Measurements from ENCODE around the gene SMAP2. TPM values are rescaled to one million over a fixed set of nuclear protein-coding genes. Genes with fewer than 3 reads are reported as not detected.
"Not testable (repeated sequence)": the region's sequence is repeated elsewhere in the genome, so short reads cannot be mapped to it uniquely, and the experiment has no call there.

SMAP2 gene
- total RNA-seq, 1 donor from 2014 or later, result 39.5 TPM

DNA sequence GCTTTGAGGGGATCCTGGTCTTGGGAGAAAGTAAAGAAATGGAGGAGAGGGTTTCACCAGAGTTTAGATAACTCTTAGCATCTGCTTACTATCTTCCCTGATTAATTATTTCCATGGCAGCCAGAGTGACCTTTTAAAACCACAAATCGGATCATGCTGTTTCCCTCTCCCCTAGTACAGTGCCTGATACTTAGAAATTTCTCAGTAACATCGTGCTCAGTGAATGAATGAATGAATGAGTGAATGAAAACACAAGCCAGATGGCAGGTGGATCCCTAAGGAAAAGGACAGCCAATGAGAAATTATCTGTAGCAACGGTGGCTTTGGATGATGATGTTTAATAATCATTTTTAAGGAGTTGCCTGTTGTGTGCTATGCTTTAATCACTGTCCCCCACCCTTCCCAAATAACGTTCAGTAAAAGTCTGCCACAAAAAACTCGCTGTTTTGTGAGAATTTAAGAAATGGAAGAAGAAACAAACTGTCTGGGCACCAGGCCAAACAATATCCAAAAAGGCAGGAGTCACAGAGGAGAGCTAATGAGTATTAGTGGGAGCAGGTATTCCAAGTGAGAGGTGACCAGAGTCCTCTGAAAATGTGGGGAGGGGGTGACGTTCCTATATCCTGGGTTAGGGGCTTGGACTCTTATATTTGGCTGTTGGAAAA is 737 bp upstream of the SMAP2 start:
- no peak for DNase-seq (ENCODE audit: low spot score)

DNA sequence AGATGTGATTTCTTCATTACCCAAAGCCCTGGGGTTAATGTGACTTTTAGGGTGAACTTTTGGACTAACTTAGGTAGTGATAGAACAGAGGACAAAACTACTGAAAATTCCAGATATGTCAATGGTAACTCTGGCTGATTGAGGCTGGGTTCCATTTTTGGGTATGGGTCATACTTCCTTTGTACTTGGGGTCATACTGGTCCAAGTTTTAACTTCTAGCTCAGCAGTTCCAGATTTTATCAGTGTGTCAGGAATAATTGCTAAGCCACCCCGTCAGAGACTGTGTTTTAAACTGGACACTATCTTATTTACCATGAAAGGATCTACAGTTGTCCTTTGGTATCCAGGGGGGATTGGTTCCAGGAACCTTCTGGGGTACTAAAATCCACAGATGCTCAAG is 4.0 kb downstream of the SMAP2 start:
- DNase-seq (ENCODE audit: low spot score), result no peak

DNA sequence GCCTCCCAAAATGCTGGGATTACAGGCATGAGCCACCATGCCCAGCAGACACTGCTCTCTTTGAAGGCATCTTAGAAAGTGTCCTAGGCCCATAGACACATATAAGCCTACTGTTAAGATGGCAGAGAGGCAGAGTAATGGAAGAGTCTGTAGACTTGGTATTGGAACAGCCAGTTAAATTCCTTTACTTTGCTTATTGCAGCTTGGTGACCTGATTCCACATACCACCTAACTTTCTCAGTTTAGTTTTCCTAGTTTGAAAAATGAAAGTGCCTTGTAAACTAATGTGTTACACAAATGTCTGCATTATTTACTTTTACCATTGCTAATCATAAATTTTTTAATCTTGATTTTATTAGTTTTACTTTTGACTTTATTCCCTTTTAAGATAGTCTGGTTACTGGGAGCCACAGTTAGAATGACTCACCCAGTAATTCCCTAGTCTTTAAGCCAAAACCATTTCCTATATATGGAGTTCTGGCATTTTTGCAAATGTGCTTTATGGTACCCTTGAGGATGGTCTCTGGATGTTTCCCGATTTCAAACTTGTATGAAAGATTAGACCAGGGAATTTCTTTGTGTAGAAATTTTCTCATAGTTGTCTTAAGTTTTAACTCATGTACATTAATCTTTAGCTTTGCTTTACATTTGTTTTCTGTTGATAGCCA is 6.4 kb downstream of the SMAP2 start:
- no peak for DNase-seq (ENCODE audit: low spot score)

DNA sequence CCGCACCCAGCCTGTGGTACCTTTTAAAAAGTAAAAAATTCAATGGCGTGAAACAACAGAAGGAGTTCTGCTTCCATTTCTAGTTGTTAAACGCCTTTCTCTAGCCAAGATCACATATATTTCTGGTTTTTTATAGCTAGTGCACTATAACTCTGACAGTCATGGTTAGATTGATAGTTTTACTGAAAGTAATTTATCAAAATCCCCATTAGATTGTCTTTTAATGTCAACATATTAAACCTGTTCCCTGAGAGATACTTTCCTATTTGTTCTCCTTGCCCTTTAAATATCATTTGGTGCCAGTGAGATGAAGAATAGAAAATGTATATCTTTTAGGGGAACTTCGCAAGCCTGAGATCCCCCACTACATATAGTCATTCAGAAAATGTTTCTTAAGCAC is 7.3 kb downstream of the SMAP2 start:
- DNase-seq (ENCODE audit: low spot score), result no peak

DNA sequence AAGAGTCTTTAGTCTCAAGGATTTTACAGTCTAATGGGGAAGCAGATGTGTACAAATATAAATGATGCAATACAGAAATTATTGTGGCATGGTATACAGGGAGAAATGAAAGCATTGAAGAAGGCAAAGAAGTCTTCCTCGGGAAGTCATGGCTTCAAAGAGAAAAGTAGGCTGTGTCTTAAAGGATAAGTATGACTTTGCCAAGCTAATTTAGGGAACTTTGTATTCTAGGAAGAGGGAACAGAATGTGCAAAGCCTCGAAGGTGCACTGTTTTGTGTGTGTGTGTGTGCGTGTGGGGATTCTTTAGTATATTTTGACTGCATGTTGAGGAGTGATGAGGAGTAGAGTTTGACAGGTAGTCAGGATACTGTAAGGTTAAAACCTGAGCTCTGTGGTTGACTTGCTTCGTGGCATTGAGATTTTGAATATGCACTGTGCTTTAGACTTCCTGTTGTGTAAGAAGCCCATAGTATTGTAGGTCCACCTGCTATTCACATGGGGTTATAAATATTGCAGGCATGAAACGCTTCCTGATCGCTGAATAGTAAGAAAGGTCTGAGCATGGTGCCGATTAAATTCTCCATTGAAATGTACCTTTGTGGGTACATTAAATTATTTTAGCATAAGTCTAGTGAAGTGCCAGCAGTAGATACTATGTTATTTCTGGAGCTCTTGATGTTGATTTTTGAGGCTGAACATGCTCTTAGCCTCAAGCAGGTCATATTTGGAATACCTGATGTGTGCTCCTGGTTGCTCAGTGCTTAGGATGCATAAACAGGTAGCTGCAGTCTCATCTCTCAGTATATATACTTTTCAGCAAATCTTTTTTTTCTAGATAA is 8.0 kb downstream of the SMAP2 start:
- no peak for DNase-seq (ENCODE audit: low spot score)

DNA sequence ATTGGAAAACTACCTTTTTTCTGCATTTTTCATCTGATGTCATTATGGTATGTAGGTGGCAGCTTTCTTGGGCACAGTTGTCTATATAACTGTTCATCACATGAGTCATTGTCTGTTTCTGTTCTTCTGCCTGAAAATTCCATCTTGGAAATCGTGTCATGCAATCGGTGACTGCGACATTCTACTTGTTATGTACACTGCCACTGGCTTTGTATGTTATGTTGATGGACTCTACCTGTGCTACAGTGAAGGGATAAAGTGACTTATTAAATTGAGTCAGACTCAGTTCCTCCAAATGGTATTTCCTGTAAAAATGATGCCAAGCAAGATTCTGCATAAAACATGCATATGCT is 8.6 kb downstream of the SMAP2 start:
- DNase-seq (ENCODE audit: low spot score), result no peak

DNA sequence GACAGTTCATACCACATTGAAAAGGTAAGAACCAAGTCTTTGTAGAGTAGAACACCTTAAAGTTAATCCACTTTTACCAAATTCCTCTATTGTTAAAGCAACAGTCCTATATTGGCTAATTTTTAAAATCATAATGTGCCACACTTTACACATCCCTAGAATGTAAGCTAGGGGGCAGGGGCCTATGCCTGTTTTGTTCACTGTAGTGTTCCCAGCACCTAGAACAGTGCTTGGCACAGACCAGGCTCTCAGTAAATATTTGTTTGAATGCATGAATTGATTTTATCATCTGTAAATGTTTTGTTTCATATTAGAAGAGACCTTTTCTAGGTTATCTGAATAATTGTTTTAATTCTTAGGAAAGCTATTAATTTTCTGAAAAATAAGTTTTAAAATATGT is 9.1 kb downstream of the SMAP2 start:
- no peak for DNase-seq (ENCODE audit: low spot score)

DNA sequence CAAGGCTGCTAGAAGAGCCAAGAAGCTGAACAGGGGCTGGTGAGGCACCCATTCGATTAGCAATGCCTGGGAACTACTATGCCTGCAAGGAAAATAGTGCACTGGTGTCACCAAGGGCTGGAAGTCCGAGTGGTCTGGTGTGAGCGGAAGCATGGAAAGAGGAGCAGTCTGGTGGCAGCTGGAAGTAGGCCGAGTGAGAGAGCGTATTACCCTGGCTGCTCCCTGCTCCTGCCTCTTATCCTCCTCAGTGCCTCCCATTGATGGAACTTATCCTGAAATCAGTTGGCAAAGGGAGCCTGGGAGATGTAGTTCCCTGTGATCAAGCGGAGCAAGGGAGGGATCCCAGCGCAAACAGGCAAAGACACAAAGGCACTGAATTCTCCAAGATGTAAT is 9.6 kb downstream of the SMAP2 start:
- DNase-seq (ENCODE audit: low spot score), result no peak

DNA sequence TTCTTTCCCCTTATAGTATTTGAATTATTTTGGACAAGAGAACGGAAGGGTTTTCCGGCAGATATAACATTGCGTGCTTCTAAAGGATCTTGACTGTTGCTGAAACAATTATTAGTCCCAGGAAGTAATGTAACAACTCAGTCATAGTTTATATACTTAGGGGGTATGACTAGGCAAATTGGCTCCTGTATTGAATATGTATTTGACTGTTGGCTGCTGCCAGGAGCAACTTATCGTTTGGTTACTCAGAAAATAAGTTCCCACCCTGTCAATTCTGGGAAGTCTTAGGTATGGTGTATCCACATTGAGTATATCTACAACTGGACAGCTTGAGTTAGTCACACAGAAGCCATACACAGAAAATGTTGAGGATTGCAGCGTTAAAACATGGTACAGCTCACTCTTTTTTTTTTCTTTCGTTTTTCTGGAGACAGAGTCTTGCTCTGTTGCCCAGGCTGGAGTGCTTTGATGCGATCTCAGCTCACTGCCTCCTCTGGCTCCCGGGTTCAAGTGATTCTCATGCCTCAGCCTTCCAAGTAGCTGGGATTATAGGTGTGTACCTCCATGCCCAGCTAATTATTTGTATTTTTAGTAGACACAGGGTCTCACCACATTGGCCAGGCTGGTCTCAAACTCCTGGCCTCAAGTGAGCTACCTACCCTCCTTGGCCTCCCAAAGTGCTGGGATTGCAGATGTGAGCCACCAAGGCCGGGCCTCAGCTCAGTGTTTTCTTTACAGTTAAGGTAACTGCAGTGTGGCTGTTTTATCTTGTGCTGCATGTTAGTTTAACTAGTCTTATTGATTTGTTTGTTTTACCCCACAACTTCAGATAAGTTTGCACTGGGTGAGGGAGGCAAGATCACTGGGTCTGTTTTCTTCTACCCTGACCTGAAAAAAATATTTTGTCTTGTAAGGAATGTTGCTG is 10.2 kb downstream of the SMAP2 start:
- no peak for DNase-seq (ENCODE audit: low spot score)

DNA sequence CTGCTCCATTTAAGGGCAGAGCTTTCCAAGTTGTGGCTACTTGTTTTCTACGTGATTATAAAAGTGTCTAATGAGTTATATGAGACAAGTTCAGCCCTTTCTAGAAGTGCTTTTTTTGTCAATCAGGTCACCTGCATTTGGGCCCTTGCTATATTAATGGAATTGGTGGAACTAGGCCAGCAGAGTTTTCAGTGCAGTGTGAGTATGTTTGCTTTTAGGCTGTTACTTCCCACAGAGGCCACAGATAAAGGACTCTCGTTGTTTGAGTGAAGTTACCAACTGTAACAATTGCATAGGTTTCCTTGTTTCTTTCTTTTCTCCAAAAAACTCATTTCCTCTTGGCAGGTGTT is 10.9 kb downstream of the SMAP2 start:
- no peak for DNase-seq (ENCODE audit: low spot score)

DNA sequence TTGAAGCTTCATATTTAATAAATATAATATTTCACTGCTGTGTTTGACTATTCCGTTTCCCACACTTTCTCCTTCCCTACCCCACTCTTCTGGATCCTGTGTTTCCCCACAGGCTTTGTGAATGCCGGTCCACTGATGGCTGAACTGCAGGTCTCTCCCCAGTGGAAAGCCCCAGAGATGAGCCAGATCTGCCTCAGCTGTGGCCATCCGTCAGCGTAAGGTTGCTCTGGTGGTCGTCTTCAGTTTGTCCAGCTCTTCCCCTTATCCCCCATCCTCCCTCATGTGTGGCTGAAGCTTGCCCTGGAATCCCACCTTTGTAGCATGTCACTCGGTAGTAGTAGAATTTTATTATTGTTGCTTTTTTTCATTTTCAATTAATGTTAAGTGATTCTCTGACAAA is 11.4 kb downstream of the SMAP2 start:
- DNase-seq (ENCODE audit: low spot score), result no peak

DNA sequence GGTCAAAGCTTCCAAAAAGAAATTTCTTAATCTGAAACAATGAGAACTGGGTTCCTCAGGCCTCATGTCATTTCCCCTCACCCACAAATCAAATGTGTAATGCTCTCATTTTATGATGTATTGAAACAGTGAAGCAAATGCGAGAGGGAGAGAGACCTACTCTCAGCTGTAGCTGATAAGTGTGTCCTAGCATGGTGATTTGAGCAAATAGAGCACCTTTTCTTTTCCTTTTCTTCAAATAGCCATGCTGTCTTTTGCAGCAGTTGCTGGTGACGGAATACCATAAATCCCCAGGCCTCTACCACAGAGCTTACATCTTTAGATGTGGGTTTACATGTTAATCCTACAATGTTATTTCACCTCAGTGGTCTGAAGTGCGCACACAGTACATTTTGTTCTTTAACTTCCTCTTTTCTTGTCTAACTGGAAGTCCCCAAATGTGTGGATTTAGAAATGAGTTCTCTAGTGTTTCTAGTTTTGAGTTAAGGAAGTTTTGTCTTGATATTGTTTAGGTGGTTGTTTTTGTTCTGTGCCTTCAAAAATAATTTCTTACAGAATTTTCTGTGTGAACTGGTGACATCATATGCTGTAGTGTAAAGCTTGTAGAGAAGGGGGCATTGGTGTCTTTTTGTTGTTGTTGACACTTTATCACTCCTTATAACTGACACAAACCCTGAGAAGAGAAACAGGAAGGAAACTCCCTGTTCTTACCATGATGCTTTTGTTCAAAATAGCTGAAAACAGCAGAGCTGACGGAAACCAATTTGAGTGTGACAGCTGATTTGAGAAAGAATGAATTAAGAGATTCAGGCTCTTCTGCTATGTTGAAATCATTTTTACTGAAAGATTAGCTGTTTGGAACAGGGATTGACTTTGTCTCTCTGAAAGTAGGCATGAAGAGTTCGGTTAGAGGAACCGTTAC is 12.2 kb downstream of the SMAP2 start:
- no peak for DNase-seq (ENCODE audit: low spot score)

DNA sequence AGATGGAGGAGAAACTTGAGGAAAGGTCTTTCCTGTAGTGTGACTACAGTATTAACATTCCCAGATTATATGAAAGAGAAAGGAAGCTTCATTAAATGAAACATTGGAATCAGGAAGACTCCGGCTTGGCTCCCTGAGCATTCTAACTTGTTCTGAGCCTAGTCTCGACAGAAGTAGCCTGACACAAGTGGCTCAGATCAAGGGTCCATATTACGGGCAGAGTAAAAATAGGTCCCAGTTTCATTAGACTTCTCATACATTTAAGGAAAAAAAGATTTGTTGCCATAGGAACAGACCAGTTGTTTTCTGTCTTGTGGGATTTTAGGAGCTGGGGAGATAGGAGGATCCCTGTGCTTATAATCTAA is 12.8 kb downstream of the SMAP2 start:
- no peak for DNase-seq (ENCODE audit: low spot score)

DNA sequence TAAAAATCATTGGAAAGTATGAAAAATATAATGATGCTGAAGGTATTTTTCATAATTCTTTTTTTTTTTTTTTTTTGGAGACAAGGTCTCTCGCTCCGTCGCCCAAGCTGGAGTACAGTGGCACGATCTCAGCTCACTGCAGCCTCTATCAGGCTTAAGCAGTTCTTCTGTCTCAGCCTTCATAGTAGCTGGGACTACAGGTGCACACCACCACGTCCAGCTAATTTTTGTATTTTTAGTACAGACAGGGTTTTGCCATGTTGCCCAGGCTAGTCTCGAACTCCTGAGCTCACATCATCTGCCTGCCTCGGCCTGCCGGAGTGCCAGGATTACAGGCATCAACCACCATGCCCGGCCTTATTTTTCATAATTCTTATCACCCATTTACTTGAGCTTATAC is 13.3 kb downstream of the SMAP2 start:
- DNase-seq (ENCODE audit: low spot score), result no peak

DNA sequence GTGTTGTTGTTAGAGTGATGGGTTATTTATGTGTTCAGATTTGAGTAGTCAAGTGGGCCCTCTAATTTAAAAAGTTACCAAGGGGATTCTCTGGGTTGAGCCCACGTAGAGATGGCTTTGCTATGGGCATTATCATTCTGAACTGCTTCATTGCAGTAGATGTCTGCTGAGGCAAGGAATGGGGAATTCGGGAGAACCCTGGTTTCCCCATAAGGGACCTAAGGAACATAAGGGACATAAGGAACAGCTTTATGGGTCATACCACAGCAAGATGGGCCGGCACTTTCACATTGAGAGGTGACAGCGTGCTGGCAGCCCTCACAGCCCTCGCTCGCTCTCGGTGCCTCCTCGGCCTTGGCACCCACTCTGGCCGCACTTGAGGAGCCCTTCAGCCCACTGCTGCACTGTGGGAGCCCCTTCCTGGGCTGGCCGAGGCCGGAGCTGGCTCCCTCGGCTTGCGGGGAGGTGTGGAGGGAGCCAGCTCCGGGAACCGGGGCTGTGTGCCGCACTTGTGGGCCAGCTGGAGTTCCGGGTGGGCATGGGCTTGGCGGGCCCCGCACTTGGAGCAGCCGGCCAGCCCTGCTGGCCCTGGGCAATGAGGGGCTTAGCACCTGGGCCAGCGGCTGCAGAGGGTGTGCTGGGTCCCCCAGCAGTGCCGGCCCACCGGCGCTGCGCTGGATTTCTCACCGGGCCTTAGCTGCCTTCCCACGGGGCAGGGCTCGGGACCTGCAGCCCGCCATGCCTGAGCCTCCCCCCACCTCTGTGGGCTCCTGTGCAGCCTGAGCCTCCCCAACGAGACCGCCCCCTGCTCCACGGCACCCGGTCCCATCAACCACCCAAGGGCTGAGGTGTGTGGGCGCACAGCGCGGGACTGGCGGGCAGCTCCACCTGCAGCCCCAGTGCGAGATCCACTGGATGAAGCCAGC is 14.1 kb downstream of the SMAP2 start:
- DNase-seq (ENCODE audit: low spot score), result not testable (repeated sequence)

DNA sequence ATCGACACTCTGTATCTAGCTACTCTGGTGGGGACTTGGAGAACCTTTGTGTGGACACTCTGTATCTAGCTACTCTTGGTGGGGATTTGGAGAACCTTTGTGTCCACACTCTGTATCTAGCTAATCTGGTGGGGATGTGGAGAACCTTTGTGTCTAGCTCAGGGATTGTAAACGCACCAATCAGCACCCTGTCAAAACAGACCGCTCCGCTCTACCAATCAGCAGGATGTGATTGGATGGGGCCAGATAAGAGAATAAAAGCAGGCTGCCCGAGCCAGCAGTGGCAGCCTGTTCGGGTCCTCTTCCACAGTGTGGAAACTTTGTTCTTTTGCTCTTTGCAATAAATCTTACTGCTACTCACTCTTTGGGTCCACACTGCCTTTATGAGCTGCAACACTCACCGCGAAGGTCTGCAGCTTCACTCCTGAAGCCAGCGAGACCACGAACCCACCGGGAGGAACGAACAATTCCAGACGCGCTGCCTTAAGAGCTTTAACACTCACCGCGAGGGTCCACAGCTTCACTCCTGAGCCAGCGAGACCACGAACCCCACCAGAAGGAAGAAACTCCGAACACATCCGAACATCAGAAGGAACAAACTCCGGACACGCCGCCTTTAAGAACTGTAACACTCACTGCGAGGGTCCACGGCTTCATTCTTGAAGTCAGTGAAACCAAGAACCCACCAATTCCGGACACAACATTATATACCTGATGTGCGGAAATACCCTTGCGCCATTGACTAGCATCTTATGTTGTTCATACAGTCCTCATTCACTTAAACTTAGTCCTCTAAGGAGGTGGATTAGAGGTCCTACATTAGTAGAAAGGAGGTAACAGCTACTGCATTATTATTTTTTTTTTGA is 15.2 kb downstream of the SMAP2 start:
- not testable (repeated sequence) for DNase-seq (ENCODE audit: low spot score)

DNA sequence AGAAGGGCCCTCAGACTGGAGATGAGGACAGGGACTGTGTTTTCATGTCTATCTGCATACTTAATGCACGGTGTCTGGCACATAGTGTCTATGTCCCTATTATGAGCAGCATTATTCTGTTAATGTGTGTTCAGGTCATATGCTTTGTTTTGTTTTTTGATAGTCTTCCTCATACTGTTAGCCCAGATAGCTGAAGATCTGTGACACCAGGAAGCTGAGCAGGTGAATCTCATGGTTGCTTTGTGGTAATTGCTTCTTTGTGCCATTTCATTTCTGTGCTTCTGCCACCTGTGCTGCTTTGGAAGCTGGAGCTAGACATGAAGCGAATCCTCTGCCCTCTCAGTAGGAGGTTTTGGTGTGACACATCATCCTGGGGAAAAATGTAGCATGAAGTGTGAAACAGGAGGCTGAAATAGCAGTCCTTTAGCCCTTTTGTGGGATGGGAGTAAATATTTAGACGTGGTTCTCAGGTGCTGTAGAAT is 15.8 kb downstream of the SMAP2 start:
- no peak for DNase-seq (ENCODE audit: low spot score)

DNA sequence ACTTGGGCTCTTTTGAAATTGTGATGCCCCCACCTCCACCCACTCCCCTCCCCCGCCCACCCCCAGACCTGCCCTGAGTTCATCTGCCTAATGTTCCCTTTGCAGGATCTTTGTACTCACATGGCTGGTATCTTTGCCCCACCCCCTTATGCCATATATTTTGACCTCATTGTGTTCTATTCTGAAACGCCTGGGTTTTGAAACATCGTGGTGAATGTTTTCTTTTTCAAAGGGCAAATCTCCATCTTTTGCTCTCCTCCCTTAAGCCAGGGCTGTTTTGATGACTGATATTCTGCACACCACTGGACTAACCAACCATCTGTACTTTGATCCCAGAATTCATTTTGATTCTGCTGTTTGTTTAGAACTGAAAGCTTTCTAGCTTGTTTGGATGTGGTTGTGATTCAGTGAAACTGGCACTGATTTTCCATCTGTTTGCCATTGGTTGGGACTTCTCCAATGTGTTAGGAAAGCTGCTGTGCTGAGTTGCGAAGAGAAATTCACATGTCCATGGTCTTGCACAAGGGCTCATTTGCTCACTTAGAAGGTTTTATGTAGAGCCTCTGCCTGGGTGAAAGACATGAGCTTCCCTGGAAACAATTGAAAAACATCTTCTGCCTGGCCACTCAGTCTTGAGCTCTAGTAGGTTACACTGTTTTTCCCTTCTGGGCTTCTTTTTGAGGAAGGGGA is 16.5 kb downstream of the SMAP2 start:
- no peak for DNase-seq (ENCODE audit: low spot score)

Measured in ureter (tissue), 1 donor.